ENCODE measurements around the gene CCSER1. TPM values are rescaled to one million over a fixed set of nuclear protein-coding genes. Genes with fewer than 3 reads are reported as not detected.

CCSER1 gene
- total RNA-seq, 1 donor from 2014 or later, result 11.9 TPM

DNA sequence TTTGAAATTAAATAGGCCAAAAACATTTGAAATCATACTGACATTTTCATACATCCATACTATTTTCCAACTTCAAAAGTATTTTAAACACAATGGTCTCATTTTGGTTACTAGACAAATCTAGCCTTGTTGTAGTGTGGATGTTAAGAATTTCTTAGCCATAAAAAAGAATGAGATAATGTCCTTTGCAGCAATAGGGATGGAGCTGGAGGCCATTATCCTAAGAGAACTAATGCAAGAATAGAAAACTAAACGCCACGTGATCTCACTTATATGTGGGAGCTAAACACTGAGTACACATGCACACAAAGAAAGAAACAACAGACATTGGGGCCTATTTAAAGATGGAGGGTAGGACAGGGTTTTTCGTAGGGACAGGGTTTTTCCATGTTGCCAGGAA, 153.8 kb downstream of the CCSER1 start:
- H3K27ac Mint-ChIP-seq (ENCODE audit: unreplicated experiment), result no peak overlapping the region
- H3K4me3 Mint-ChIP-seq, result no peak overlapping the region
- no peaks in the 10 kb centered on the region for H3K27me3 Mint-ChIP-seq (ENCODE audit: low read depth)
- TF ChIP-seq, protein P1, sequence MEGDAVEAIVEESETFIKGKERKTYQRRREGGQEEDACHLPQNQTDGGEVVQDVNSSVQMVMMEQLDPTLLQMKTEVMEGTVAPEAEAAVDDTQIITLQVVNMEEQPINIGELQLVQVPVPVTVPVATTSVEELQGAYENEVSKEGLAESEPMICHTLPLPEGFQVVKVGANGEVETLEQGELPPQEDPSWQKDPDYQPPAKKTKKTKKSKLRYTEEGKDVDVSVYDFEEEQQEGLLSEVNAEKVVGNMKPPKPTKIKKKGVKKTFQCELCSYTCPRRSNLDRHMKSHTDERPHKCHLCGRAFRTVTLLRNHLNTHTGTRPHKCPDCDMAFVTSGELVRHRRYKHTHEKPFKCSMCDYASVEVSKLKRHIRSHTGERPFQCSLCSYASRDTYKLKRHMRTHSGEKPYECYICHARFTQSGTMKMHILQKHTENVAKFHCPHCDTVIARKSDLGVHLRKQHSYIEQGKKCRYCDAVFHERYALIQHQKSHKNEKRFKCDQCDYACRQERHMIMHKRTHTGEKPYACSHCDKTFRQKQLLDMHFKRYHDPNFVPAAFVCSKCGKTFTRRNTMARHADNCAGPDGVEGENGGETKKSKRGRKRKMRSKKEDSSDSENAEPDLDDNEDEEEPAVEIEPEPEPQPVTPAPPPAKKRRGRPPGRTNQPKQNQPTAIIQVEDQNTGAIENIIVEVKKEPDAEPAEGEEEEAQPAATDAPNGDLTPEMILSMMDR (conservative IDR thresholded peaks at IDR 0.05), result no peak
- H3K4me1 Mint-ChIP-seq, result peaks cover 11% of the 10 kb centered on the region
- peaks cover 8% of the 10 kb centered on the region for H3K9me3 Mint-ChIP-seq
- no peak for DNase-seq (ENCODE audit: low read depth, low spot score)
- peaks cover 3% of the 10 kb centered on the region for H3K36me3 Mint-ChIP-seq (ENCODE audit: low read depth)

DNA sequence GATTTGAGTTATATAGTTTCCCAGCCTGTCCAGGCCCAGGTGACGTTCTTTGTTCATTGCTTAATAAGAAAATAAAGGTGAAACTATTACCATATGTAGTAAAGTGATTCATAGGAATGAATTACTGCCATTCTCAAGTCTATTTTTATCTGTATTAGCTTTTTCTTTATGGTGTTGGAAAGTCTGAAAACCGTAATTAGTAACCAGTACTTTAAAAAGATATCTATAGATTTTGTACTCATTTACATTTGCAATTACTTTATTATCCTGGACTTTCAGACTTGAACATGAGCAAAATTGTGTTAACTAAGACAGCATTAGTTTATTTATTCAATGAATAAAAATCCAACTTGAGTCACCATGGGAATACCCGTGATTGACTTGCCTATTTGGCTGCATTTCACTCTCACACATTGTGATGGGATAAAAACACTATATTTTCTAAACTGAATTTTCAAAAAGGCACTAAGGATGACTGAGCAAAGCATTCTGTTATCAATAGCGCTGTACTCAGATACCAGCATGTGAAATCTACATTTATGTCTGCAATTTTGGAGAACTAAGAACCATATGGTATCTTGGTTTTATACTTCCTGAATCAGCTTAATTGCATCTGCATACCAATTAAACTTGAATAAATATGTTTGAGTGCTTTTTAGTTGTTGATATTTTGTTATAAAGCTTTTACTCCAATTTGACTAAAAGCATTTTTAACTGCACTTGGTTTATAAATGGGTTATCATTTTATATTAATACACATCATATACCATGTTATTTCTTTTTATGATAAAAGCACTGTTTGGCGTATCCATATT, 154.6 kb downstream of the CCSER1 start:
- Mint-ChIP-seq H3K27me3 (ENCODE audit: low read depth) (no peaks in the 10 kb centered on the region), H3K27ac (ENCODE audit: unreplicated experiment) (no peak overlapping the region), H3K4me3 (no peak overlapping the region), H3K36me3 (ENCODE audit: low read depth) (peaks cover 3% of the 10 kb centered on the region), H3K4me1 (peaks cover 11% of the 10 kb centered on the region), H3K9me3 (peaks cover 7% of the 10 kb centered on the region)
- DNase-seq (ENCODE audit: low read depth, low spot score), result no peak
- TF ChIP-seq, protein P1 (conservative IDR thresholded peaks at IDR 0.05), result no peak

DNA sequence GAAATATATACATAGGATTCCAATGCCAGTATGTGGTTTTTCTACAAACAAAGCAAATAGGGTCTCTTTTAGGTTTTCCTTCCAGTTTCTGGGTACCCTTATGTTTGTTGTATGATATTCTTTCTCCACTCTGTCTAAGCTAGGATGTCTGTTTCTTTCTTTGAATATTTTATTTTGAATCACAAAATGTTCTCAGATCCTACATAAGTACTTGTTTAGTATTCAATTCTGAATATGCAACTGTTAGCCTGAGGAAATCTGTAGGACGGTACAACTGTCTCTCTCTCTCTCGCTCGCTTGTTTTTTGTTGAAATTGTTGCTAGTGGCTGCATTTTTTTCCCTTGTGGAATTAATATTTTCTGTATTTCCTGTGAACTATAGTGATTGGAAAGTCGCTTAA, 163.2 kb downstream of the CCSER1 start:
- no peaks in the 10 kb centered on the region for H3K9me3 Mint-ChIP-seq
- H3K27ac Mint-ChIP-seq (ENCODE audit: unreplicated experiment), result peak overlapping the region; percentile 68
- no peak overlapping the region for H3K4me3 Mint-ChIP-seq
- DNase-seq (ENCODE audit: low read depth, low spot score), result no peak
- H3K27me3 Mint-ChIP-seq (ENCODE audit: low read depth), result no peaks in the 10 kb centered on the region
- no peaks in the 10 kb centered on the region for H3K36me3 Mint-ChIP-seq (ENCODE audit: low read depth)
- TF ChIP-seq, protein P1 (conservative IDR thresholded peaks at IDR 0.05), result no peak
- H3K4me1 Mint-ChIP-seq, result peaks cover 27% of the 10 kb centered on the region

DNA sequence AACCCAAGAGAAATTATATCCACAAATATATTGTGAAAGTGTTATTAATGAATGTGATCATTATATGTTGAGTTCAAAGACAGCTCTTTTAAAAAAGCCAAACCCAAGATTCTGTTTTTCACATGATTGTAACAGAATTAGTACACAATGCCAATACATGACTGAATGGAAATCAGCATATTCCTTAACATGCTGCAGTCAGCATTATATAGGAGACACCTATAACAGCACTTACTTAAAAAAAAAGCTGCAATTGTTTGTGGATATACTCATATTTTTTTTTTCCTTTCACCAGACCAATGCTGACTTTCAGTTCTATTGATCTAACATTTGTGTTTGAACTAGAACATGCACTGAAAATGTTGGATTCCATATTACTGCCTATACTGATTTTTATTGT, 165.2 kb downstream of the CCSER1 start:
- no peaks in the 10 kb centered on the region for H3K36me3 Mint-ChIP-seq (ENCODE audit: low read depth)
- TF ChIP-seq, protein P1 (conservative IDR thresholded peaks at IDR 0.05), result no peak
- DNase-seq (ENCODE audit: low read depth, low spot score), result no peak
- H3K9me3 Mint-ChIP-seq, result no peaks in the 10 kb centered on the region
- no peaks in the 10 kb centered on the region for H3K27me3 Mint-ChIP-seq (ENCODE audit: low read depth)
- no peak overlapping the region for H3K27ac Mint-ChIP-seq (ENCODE audit: unreplicated experiment)
- H3K4me1 Mint-ChIP-seq, result peaks cover 27% of the 10 kb centered on the region
- H3K4me3 Mint-ChIP-seq, result no peak overlapping the region

DNA sequence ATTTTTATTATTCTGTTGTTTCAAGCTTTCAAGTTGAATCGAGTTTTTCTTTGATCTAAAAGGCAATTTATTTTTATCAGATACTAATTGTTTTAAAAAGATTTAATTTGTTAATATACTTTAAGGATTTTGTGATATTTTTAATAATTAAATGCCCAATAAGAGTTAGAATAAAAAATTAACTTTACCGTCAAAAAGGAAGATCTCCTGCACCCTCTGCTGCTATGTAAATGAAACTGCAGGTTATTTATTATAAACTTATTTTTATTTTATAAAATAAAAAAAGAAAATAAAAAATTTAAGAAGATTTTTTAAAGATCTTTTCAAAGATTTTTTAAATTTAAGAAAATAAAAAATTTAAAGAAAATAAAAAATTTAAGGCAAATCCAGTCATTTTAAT, 166.1 kb downstream of the CCSER1 start:
- Mint-ChIP-seq H3K27me3 (ENCODE audit: low read depth) (no peaks in the 10 kb centered on the region), H3K9me3 (no peaks in the 10 kb centered on the region), H3K27ac (ENCODE audit: unreplicated experiment) (no peak overlapping the region), H3K36me3 (ENCODE audit: low read depth) (no peaks in the 10 kb centered on the region), H3K4me3 (no peak overlapping the region), H3K4me1 (peaks cover 22% of the 10 kb centered on the region)
- no peak for DNase-seq (ENCODE audit: low read depth, low spot score)
- TF ChIP-seq, protein P1 (conservative IDR thresholded peaks at IDR 0.05), result peak; percentile 94
